ENCODE results near the gene PRKCH.

DNA sequence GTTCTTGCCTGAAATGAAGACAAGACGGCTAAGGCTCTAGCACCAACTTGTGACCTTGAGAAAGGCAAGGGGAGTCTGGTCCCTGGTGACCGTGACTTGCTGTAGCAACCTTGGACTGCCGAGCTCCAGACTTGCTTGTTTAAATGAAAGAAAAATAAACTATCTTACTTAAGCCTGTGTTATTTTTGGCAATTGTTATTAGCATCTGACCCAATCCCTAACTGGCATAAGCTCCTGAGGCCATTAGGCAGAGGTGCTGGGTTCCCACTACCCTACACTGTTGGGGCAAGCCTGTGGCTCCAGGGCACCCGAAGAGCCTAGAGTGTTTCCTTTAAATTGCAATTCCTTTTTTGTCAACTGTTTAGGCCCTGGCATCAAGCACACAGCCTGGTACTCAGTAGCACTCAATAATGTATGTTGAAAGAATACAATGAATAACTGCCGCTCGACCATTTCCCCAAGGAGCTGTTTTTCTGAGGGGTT lies 267.1 kb downstream of the PRKCH start:
- TF ChIP-seq POLR2AphosphoS5 (IDR thresholded peaks at IDR 0.05) (no peak), POLR2A (IDR thresholded peaks at IDR 0.05) (no peak), EP300 (IDR thresholded peaks at IDR 0.05) (no peak)
- TF ChIP-seq, protein P1, sequence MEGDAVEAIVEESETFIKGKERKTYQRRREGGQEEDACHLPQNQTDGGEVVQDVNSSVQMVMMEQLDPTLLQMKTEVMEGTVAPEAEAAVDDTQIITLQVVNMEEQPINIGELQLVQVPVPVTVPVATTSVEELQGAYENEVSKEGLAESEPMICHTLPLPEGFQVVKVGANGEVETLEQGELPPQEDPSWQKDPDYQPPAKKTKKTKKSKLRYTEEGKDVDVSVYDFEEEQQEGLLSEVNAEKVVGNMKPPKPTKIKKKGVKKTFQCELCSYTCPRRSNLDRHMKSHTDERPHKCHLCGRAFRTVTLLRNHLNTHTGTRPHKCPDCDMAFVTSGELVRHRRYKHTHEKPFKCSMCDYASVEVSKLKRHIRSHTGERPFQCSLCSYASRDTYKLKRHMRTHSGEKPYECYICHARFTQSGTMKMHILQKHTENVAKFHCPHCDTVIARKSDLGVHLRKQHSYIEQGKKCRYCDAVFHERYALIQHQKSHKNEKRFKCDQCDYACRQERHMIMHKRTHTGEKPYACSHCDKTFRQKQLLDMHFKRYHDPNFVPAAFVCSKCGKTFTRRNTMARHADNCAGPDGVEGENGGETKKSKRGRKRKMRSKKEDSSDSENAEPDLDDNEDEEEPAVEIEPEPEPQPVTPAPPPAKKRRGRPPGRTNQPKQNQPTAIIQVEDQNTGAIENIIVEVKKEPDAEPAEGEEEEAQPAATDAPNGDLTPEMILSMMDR (IDR thresholded peaks at IDR 0.05): no peak

Data from sigmoid colon (tissue), 4 donors.